Stimulated activated naive CD4-positive, alpha-beta T cell treated with Interleukin-2 at 50 U/mL for 16 hours (primary cell): ENCODE measurements around the gene PCDHA1.

Source experiments
- DNase-seq: peaks from one replicate; lab custom pipeline; 2025; lab: John Stamatoyannopoulos, UW

PCDHA1 gene

DNA sequence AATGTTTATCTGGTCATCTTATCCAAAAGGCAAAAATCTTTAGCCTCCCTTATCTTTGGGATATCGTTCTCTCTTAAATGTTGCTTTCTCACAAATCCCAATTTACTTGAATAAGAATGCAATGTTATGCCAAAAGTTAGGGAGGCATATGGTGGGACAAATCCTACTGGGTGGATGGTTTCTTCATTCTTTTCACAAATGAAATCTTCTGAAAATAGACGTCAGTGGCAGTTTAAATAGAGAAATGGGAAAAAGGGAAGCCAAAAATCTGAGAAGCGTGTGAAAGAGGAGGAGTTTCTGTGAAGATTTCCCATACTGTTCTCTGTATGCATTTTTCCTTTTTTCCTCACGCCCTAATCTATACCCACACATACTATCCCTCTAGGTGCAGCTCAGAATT lies 137.7 kb downstream of the PCDHA1 start:
- DNase-seq: no peak

DNA sequence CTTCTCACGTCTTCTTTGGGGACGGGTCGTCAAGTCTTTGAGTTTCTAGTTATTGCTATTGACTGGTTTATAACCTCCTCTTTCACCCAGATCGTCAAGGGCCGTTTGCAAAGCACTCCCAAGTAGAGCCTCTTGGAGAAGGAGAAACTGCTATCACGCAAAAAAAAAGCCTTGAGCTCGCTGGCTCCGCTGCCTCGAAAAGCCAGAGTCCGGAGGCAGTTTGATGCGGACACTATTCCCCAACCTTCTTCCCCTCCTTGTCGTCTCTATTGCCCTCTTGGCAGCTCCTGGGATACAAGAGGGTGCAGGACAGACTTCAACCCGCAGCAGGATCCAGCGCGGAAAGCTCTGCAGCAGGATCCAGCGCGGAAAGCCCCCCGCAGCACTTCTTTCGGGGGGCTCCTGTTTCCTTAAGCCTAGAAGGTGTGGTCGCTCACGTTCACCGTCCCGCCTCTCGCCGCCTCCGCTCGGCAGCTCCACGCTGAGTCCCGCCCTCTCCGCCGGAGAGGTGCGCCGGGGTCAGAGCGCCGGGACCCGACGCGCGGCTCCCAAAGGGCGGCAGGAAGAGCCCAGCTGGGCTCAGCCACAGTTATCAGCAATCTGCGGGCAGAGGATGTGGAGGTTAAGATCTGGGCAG lies 140.0 kb downstream of the PCDHA1 start, which contains the start of gene PCDHAC1:
PCDHAC1 (plus strand) TSS at position 494 of the 637 bp plus-strand sequence. CDS start 594 bp downstream, outside the sequence.
- no peak for DNase-seq

DNA sequence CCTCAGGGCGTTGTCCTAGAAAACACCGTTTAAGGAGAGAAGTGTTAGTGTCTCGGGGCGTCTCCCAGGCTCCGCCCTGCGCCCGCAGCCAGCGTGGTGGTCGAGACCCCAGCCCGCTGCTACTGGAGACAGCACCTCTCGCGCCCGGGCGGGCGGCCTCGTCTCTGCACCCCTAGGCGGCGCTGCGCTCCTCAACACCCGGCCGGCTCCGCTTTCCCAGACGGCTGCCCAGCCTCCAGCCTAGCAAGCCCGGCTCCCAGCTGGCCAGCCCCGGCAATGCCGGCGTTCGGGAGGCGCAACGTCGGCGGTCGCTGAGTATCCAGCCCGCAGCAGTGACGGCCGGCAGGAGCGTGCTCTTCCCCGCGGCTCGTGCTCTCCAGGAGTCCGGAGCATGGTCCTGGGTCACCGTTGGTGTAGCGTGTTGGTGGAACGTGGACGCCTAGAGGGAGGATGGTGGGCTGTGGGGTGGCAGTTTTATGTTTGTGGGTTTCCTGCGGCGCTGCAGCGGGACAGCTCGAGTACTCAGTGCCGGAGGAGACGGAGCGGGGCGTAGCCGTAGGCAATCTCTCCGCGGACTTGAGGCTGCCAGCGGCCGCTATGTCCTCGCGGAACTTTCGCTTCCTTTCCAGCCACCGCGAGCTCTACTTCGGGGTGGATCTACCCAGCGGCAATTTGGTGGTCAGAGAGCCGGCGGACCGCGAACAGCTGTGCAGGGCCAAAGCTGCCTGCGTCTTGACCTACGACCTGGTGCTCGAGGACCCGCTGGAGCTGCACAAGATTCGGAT lies 140.7 kb downstream of the PCDHA1 start:
- DNase-seq: no peak

DNA sequence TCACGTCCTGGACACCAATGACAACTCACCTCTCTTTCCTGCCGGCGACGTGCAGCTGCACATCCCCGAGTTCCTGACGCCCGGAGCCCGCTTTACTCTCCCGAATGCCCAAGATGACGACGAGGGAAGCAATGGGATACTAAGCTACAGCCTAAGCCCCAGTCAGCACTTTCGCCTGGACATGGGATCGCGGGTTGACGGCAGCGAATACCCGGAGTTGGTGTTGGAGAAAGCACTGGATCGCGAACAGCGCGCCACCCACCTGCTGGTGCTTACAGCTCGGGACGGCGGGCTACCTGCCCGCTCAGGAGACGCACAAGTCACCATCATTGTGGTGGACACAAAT lies 141.3 kb downstream of the PCDHA1 start:
- DNase-seq: no peak

DNA sequence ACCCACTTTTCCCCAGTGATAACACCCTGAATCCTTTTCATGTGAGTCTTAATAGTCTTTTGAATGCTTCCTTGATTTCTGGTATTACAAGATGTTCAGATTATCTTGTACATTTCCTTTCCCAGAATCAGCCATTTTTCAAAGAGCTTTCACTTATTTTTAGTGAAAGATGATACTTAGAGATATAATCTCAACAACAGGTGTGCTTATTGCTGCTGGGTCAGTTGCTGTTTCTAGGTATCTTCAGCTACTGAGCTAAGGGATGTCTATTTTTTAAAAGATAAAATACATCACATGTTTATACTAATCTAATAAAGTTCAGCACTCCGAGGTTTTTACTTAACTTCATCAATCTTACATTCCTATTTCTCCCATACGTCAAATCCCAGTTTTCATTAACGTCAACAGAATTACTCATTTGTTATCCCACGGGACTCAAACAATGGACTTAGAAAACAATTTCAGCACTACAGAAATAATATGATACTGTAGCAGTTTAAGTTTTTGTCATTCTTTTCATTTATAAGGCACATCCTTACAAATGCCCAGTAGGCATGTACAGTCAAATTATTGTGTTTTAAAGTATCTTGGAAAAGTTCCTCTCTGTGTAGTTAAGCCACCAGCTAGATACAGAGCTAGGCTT lies 149.1 kb downstream of the PCDHA1 start:
- DNase-seq: no peak

DNA sequence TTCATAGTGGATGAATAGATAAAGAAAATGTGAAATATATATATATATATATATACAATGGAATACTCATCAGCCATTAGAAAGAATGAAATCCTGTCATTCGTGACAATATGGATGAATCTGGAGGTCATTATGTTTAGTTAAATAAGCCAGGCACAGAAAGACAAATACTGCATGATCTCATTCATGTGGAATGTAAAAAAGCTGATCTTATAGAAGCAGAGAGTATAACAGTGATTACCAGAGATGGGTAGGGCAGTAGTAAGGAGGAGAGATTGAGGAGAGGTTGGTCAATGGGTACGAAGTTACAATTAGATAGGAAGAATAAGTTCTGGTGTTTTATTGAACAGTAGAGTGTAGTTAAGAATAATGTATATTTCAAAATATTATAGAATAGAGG lies 160.6 kb downstream of the PCDHA1 start:
- no peak for DNase-seq

GRCh38 chr5:140951636-140952035 lies 165.7 kb downstream of the PCDHA1 start:
- no peak for DNase-seq

DNA sequence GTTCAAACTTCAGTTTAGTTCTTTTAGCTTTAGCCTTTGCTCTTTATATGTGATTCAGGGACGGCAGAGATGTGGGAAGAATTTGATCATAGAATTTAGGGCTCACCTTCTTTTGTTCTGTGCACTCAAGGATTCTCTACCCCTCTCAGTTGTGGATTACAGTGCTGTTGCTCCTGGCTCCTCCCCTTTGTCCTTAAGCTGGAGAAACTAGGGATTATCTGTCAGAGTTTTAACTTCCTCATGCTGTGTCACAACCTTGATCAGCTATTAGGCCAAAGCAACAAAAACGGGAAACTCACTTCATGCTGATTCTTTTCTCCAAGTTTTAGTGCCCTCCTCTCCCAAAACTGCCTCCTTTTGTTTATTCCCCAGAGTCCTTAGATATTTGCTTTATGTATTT lies 167.3 kb downstream of the PCDHA1 start:
- DNase-seq: no peak

- DNase-seq: no peak
Measured at GRCh38 chr5:140962190-140962589, 176.2 kb downstream of the PCDHA1 start.

DNA sequence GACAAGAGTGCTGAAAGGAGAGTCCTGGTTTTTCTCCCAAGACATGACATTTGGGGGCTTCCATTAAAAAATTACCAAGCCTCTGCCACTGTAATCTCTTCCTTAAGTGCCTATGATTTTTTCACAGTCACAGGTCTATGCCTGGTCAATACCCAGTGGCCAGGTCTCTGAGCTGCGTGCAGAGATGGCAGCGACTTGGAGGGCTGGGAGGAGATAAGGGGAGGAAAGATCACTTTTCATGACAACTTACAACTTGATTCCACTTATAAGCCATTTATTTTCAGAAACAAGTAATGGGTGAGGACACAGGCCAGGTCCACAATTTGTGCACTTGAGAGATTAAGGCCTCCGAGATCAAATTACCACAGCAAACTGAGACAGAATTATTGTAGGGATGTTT lies 178.4 kb downstream of the PCDHA1 start:
- no peak for DNase-seq

- DNase-seq: no peak
Measured at GRCh38 chr5:140965905-140966292, 180.0 kb downstream of the PCDHA1 start.

DNA sequence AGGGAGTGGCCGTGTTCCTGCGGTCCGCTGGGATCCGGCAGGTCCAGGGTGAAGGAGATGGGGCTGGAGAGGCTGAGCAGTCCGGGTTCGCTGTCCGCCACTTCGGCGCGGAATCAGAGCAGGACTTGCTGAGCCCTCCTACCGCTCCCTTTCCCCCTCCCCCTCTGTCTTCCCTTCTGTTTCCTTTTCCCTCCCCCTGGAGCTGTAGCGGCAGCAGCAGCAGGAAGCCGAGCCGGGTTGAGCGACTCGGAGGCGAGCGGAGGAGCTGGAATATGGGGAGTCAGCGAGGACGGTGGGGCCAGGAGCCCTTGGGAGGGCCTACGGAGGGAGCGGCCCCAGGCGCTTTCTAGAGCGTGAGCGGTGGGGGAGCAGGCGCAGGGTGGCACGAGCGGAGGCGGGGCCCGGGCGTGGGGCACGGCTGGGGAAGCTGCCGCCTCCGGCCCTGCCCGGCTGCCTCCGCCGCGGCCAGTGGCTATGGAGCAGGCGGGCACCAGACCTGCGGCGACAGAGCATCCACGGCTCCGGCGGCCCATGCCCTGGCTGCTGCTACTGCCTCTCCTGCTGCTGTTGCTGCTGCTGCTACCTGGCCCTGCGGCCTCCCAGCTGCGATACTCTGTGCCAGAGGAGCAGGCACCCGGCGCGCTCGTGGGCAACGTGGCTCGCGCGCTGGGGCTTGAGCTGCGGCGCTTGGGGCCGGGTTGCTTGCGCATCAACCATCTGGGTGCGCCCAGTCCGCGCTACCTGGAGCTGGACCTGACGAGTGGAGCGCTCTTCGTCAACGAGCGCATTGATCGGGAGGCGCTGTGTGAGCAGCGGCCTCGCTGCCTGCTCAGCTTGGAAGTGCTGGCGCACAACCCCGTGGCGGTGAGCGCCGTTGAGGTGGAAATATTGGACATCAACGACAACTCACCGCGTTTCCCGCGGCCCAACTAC lies 180.6 kb downstream of the PCDHA1 start, which contains the start of gene PCDHAC2:
PCDHAC2 (plus strand) TSS at position 184 of the 933 bp plus-strand sequence; CDS start at position 475, 291 bp downstream.
- no peak for DNase-seq

DNA sequence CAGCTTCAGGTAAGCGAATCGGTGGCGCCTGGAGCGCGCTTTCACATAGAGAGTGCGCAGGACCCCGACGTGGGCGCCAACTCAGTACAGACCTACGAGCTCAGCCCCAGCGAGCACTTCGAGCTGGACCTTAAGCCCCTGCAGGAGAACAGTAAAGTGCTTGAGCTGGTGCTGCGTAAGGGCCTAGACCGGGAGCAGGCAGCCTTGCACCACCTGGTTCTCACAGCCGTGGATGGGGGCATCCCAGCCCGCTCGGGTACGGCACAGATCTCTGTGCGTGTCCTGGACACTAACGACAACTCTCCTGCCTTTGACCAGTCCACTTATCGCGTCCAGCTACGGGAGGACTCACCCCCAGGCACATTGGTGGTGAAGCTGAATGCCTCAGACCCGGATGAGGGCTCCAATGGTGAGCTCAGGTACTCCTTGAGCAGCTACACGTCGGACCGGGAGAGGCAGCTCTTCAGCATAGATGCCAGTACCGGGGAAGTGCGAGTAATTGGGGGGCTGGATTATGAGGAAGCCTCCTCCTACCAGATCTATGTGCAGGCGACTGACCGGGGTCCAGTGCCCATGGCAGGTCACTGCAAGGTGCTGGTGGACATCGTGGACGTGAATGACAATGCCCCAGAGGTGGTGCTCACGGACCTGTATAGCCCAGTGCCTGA lies 181.4 kb downstream of the PCDHA1 start:
- DNase-seq: no peak

- no peak for DNase-seq
Measured at GRCh38 chr5:140969880-140970279, 183.9 kb downstream of the PCDHA1 start.

DNA sequence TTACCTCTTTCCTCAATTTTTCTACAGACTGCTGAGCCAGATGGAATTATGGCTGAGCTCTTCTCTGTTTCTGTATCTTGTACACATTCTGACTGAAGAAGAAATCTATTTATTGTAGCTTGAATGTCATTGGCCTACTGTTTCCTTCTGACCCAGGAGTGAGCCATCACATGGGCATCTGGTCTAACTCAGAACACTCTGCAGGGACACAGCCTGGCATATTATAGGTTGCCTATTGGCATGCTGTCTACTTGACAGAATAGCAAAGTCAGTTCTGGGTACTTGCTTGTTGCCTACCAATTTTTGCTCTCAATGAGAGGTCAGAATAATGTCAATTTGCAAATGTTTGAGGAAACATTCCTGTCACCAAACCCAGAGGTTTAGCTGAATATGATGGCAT lies 187.6 kb downstream of the PCDHA1 start:
- no peak for DNase-seq

DNA sequence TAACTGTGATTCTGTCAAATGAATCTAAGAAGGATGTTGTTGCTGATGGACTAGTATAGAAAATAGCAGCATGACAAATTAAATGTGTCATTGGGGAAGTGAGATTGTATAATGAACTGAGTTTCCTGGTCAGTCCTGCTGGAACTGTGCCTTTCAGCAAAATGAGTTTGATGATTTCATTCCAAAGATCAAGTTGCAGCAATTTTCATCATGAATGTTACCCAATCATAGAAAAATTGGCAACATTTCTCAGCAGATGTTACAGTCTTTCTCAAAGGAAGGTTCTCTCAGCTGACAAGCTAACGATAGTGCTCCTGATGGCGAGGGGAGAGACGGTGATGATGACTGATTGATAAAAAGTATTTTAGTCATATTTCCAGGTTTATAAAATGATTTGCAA lies 191.1 kb downstream of the PCDHA1 start:
- no peak for DNase-seq

- DNase-seq: no peak
Measured at GRCh38 chr5:140978260-140978659, 192.3 kb downstream of the PCDHA1 start.

DNA sequence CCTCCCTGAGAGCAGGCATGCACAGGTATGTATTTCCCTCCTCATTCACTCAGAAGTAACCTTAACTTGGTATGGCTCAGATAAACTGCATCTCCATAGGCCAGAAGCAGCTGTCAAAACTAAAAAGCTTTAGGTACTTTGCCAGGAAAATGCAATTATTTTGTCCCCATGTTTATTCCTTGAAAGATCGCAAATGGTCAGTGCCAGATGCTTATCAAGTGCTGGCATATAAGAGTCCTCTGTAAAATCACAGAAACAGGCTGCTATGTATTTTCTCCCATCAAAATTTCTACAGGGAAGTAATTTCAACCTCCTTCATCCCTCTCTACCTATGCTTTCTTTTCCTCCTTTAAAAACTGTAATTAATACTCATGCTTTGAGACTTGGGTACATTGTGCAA lies 193.0 kb downstream of the PCDHA1 start:
- DNase-seq: no peak

- DNase-seq: no peak
Measured at GRCh38 chr5:140982083-140982716, 196.3 kb downstream of the PCDHA1 start.

GRCh38 chr5:140986117-140986521 lies 200.2 kb downstream of the PCDHA1 start:
- no peak for DNase-seq

- no peak for DNase-seq
Measured at GRCh38 chr5:140988100-140988499, 202.2 kb downstream of the PCDHA1 start.
